IMR-90 (cell line): ENCODE results near the gene SLC34A2. TPM values are rescaled to one million over a fixed set of nuclear protein-coding genes. Genes with fewer than 3 reads are reported as not detected.

ENCODE experiments used
- ATAC-seq: fragments of 200-7000 bp; cut with Tn5 transposase; 2 replicates; pipeline ENCODE4 v1.9.1; 2020; ENCODE audit warnings: low read depth, mild to moderate bottlenecking, moderate library complexity
- BruUV-seq: library from RNA; stranded (reverse); fragments of 400-500 nt; replicated peaks from 2 replicates; lab custom pipeline; 2021; lab: Mats Ljungman, UMichigan
- CTCF ChIA-PET: fragments of 300-600 bp; formaldehyde crosslinking; extraction: SDS; loops from one replicate; lab custom pipeline; 2021; ENCODE audit warnings: antibody characterized with exemption; lab: Yijun Ruan, JAX
- POLR2A ChIA-PET: fragments of 300-600 bp; sonication (Branson Sonifier 250); formaldehyde crosslinking; loops from one replicate; lab custom pipeline; 2022; ENCODE audit warnings: antibody characterized with exemption; ENCODE audit not compliant: unreplicated experiment; lab: Charles Lee
- DNase-seq: peaks from one replicate; pipeline ENCODE4 v3.0.0; 2013
- H2AFZ ChIP-seq: replicated peaks from 2 replicates; pipeline ENCODE3; 2013; ENCODE audit warnings: low read length, mild to moderate bottlenecking; ENCODE audit not compliant: poor library complexity
- H2AK5ac ChIP-seq: 2 replicates; pipeline ENCODE4 v1.6.1; 2013; ENCODE audit warnings: low read depth, low read length, inconsistent platforms
- H2AK9ac ChIP-seq: replicated peaks from 2 replicates; pipeline ENCODE3; 2013; ENCODE audit warnings: mild to moderate bottlenecking, low read depth, low read length, moderate library complexity; ENCODE audit not compliant: poor library complexity
- H2BK120ac ChIP-seq: 2 replicates; pipeline ENCODE4 v1.6.1; 2013; ENCODE audit warnings: low read depth, low read length, inconsistent platforms
- H2BK15ac ChIP-seq: 3 replicates; pipeline ENCODE4 v1.6.1; 2013; ENCODE audit warnings: low read depth, low read length, inconsistent platforms
- H2BK20ac ChIP-seq: 2 replicates; pipeline ENCODE4 v1.6.1; 2013; ENCODE audit warnings: low read depth, mild to moderate bottlenecking, inconsistent platforms, low read length, moderate library complexity
- H2BK5ac ChIP-seq: 2 replicates; pipeline ENCODE4 v1.6.1; 2013; ENCODE audit warnings: mild to moderate bottlenecking, low read depth, low read length, inconsistent platforms; ENCODE audit not compliant: poor library complexity, severe bottlenecking
- H3K14ac ChIP-seq: replicated peaks from 2 replicates; pipeline ENCODE4 v1.6.1; 2013; ENCODE audit warnings: low read depth, low read length, inconsistent platforms
- H3K18ac ChIP-seq: 2 replicates; pipeline ENCODE4 v1.6.1; 2013; ENCODE audit warnings: low read depth, low read length, control low read depth
- H3K23ac ChIP-seq: 2 replicates; pipeline ENCODE4 v1.6.1; 2013; ENCODE audit warnings: low read depth, low read length, inconsistent platforms
- H3K27ac ChIP-seq: 2 replicates; pipeline ENCODE4 v1.5.1; 2013; ENCODE audit warnings: mild to moderate bottlenecking, control low read depth, low read length; ENCODE audit not compliant: insufficient read depth
- H3K27me3 ChIP-seq: 2 replicates; pipeline ENCODE4 v1.6.1; 2013; ENCODE audit warnings: low read length; ENCODE audit not compliant: control insufficient read depth, insufficient read depth
- H3K36me3 ChIP-seq: 2 replicates; pipeline ENCODE4 v1.6.1; 2013; ENCODE audit warnings: low read length, mixed read lengths; ENCODE audit not compliant: control insufficient read depth, insufficient read depth
- H3K4ac ChIP-seq: 2 replicates; pipeline ENCODE4 v1.6.1; 2013; ENCODE audit warnings: low read depth, low read length, inconsistent platforms
- H3K4me1 ChIP-seq: 2 replicates; pipeline ENCODE4 v1.6.1; 2013; ENCODE audit warnings: low read length, mixed read lengths; ENCODE audit not compliant: control insufficient read depth, insufficient read depth
- H3K4me2 ChIP-seq: 2 replicates; pipeline ENCODE4 v1.6.1; 2013; ENCODE audit warnings: low read depth, mild to moderate bottlenecking, control low read depth, low read length, moderate library complexity
- H3K4me3 ChIP-seq: 2 replicates; pipeline ENCODE4 v1.5.1; 2013; ENCODE audit warnings: low read depth, mild to moderate bottlenecking, control low read depth, low read length, moderate library complexity; ENCODE audit not compliant: insufficient read depth
- H3K56ac ChIP-seq: 2 replicates; pipeline ENCODE4 v1.6.1; 2013; ENCODE audit warnings: low read length, inconsistent platforms; ENCODE audit not compliant: insufficient read depth; ENCODE audit errors: extremely low read depth
- H3K79me1 ChIP-seq, 2 experiments: 2 replicates each; pipeline ENCODE4 v1.6.1; 2013; ENCODE audit warnings: low read length in 2 of 2, inconsistent platforms in 1 of 2, low read depth in 1 of 2
- H3K9ac ChIP-seq: 2 replicates; pipeline ENCODE4 v1.6.1; 2013; ENCODE audit warnings: low read depth, low read length, control low read depth
- H3K9me1 ChIP-seq: 2 replicates; pipeline ENCODE4 v1.6.1; 2013; ENCODE audit warnings: low read length, inconsistent platforms; ENCODE audit not compliant: insufficient read depth
- H3K9me3 ChIP-seq: 2 replicates; pipeline ENCODE4 v1.6.1; 2013; ENCODE audit warnings: low read length; ENCODE audit not compliant: control insufficient read depth, insufficient read depth
- H4K20me1 ChIP-seq: 2 replicates; pipeline ENCODE4 v1.6.1; 2013; ENCODE audit warnings: low read length, inconsistent platforms; ENCODE audit not compliant: insufficient read depth
- H4K5ac ChIP-seq: 2 replicates; pipeline ENCODE4 v1.6.1; 2013; ENCODE audit warnings: mild to moderate bottlenecking, low read depth, low read length, control low read depth
- H4K8ac ChIP-seq, 2 experiments: 2 replicates each; pipeline ENCODE4 v1.6.1; 2013; ENCODE audit warnings: low read depth in 2 of 2, low read length in 2 of 2, control low read depth in 1 of 2, inconsistent platforms in 1 of 2
- H4K91ac ChIP-seq: 2 replicates; pipeline ENCODE4 v1.6.1; 2013; ENCODE audit warnings: low read depth, low read length, inconsistent platforms; ENCODE audit not compliant: insufficient read depth
- BHLHE40 ChIP-seq: fragments of 150-350 bp; IDR thresholded peaks from 2 replicates; pipeline ENCODE4 v1.6.1; 2016; ENCODE audit warnings: mild to moderate bottlenecking, low read depth, low read length
- CEBPB ChIP-seq: IDR thresholded peaks from 2 replicates; pipeline ENCODE4 v1.6.1; 2012; ENCODE audit warnings: low read depth, low read length, improper control_type of control experiment
- CHD1 ChIP-seq: IDR thresholded peaks from 2 replicates; pipeline ENCODE4 v1.6.1; 2012; ENCODE audit warnings: low read depth, low read length, improper control_type of control experiment
- CTCF ChIP-seq: conservative IDR thresholded peaks from 2 replicates; pipeline ENCODE4 v1.5.1; 2012; ENCODE audit warnings: mild to moderate bottlenecking, low read depth, low read length, improper control_type of control experiment
- FOS ChIP-seq: fragments of 150-350 bp; IDR thresholded peaks from 2 replicates; pipeline ENCODE4 v1.6.1; 2016; ENCODE audit warnings: low read depth, low read length
- MAFK ChIP-seq: IDR thresholded peaks from 2 replicates; pipeline ENCODE4 v1.6.1; 2012; ENCODE audit warnings: low read depth, low read length, improper control_type of control experiment
- MAZ ChIP-seq: IDR thresholded peaks from 2 replicates; pipeline ENCODE4 v1.6.1; 2012; ENCODE audit warnings: low read depth, mild to moderate bottlenecking, low read length, improper control_type of control experiment, moderate library complexity, borderline replicate concordance
- MXI1 ChIP-seq: IDR thresholded peaks from 2 replicates; pipeline ENCODE4 v1.6.1; 2012; ENCODE audit warnings: low read depth, mild to moderate bottlenecking, low read length, moderate library complexity, borderline replicate concordance
- NFE2L2 ChIP-seq: fragments of 150-350 bp; IDR thresholded peaks from 2 replicates; pipeline ENCODE4 v1.6.1; 2016; ENCODE audit warnings: low read depth, mild to moderate bottlenecking, low read length
- POLR2A ChIP-seq: IDR thresholded peaks from 2 replicates; pipeline ENCODE4 v1.6.1; 2012; ENCODE audit warnings: mild to moderate bottlenecking, low read depth, low read length
- RCOR1 ChIP-seq: IDR thresholded peaks from 2 replicates; pipeline ENCODE4 v1.6.1; 2012; ENCODE audit warnings: mild to moderate bottlenecking, low read length, improper control_type of control experiment; ENCODE audit not compliant: insufficient replicate concordance
- RFX5 ChIP-seq: IDR thresholded peaks from 2 replicates; pipeline ENCODE4 v1.8.0; 2012; ENCODE audit warnings: low read depth, mild to moderate bottlenecking, low read length, moderate library complexity
- SMC3 ChIP-seq: fragments of 150-350 bp; IDR thresholded peaks from 2 replicates; pipeline ENCODE4 v1.6.1; 2016; ENCODE audit warnings: low read depth, mild to moderate bottlenecking, antibody characterized with exemption, low read length, moderate library complexity
- WGBS, 2 experiments: methylation state at CpG; one replicate each; pipeline versions ENCODE4 v1.1.5 to v1.1.7; 2013; ENCODE audit warnings: missing lambda C conversion rate in 2 of 2; ENCODE audit not compliant: insufficient read length in 1 of 2; ENCODE audit errors: extremely low coverage in 2 of 2; 5-methylcytosine and 5-hydroxymethylcytosine counted together
- dilution Hi-C: fragments of 300-500 bp; cut with HindIII; formaldehyde crosslinking; loops from one replicate; pipeline ENCODE4 v1.14.3; 2018; ENCODE audit warnings: low sequenced_read_pairs; ENCODE audit not compliant: unreplicated experiment
- in situ Hi-C: fragments of 300-500 bp; cut with MboI; formaldehyde crosslinking; loops from 3 replicates; pipeline ENCODE4 v1.14.3; 2019; ENCODE audit warnings: low sequenced_read_pairs, inconsistent platforms, mixed read lengths
- intact Hi-C: fragments of 100-400 bp; cut with micrococcal nuclease; formaldehyde crosslinking; loops from 2 replicates; pipeline ENCODE4 v1.10.0; 2022
- polyA plus RNA-seq, 3 experiments: library from polyadenylated mRNA; depleted of rRNA; stranded (reverse); fragments of >200 nt; gene quantifications; 2 replicates each; pipeline ENCODE4 v1.2.3, GENCODE V29; 2012; ENCODE audit warnings: low replicate concordance in 1 of 3
- total RNA-seq: library from RNA; depleted of rRNA; stranded (reverse); fragments of >200 nt; gene quantifications from 2 replicates; pipeline ENCODE4 v1.2.3, GENCODE V29; 2012

SLC34A2 gene
- total and polyA plus RNA-seq, 2 of the 4 experiments (the other 2 are of a cell fraction) = not detected

GRCh38 chr4:25650311-25650710 lies 5.3 kb upstream of the SLC34A2 start:
- DNase-seq (no peak), ATAC-seq (no peak)
- Histone ChIP-seq H3K27me3 (peaks cover 22% of the 10 kb centered on the region), H2BK5ac (no peak overlapping the region), H4K5ac (no peak overlapping the region), H3K56ac (no peak overlapping the region), H3K79me1 (no peaks in the 10 kb centered on the region), H4K20me1 (no peaks in the 10 kb centered on the region), H2BK120ac (no peak overlapping the region), H3K23ac (no peak overlapping the region), H2BK20ac (no peak overlapping the region), H4K8ac (no peak overlapping the region), H3K36me3 (no peaks in the 10 kb centered on the region), H2BK15ac (no peak overlapping the region), H2AK5ac (no peak overlapping the region), H3K9ac (no peak overlapping the region), H3K4me2 (no peak overlapping the region), H4K91ac (no peak overlapping the region), H2AK9ac (no peak overlapping the region), H3K27ac (no peak overlapping the region), H3K18ac (no peak overlapping the region), H3K4ac (no peak overlapping the region), H2AFZ (no peak overlapping the region), H3K14ac (no peak overlapping the region), H3K9me1 (no peaks in the 10 kb centered on the region), H3K4me1 (no peaks in the 10 kb centered on the region), H3K4me3 (no peak overlapping the region), H3K9me3 (no peaks in the 10 kb centered on the region)
- ChIA-PET POLR2A (no interaction called here), CTCF (no interaction called here)
- BruUV-seq = no TSS peak
- intact Hi-C loops (no loop called here), dilution Hi-C loops (no loop called here), in situ Hi-C loops (no loop called here)
- TF ChIP-seq FOS (no peak), SMC3 (no peak), MAZ (no peak), MAFK (no peak), POLR2A (no peak), RFX5 (no peak), BHLHE40 (no peak), CHD1 (no peak), NFE2L2 (no peak), RCOR1 (no peak), CTCF (no peak), MXI1 (no peak), CEBPB (no peak)
- 90% methylated on average over 2 of the region's 6 CpGs; no CpG with 5 or more reads in 1 of the 2 experiments for WGBS, 2 experiments
